Kasumi-1 (cell line): Measurements from ENCODE around the gene RRP7A.
"Not testable (repeated sequence)": the region's sequence is repeated elsewhere in the genome, so short reads cannot be mapped to it uniquely, and the experiment has no call there.

Experiments used
- DNase-seq, 2 experiments: peaks; one replicate each; lab custom pipeline; 2025; lab: John Stamatoyannopoulos, UW

The RRP7A gene

GRCh38 chr22:42519525-42520401 is at the start of gene RRP7A:
Gene RRP7A, minus strand, starts transcription at chr22:42519796. Its CDS starts 10 bp downstream, at chr22:42519786.
- peak; percentile 20 to 44 for DNase-seq

- not testable (repeated sequence) for DNase-seq
These were observed 48.4 kb upstream of the RRP7A start for GRCh38 chr22:42567950-42568349.

- DNase-seq: no peak
These were observed 46.4 kb upstream of the RRP7A start for GRCh38 chr22:42565956-42566355.

GRCh38 chr22:42564699-42565098 is 45.1 kb upstream of the RRP7A start:
- no peak for DNase-seq

GRCh38 chr22:42563943-42564342 is 44.3 kb upstream of the RRP7A start:
- DNase-seq: not testable (repeated sequence)

GRCh38 chr22:42562684-42563083 is 43.1 kb upstream of the RRP7A start:
- no peak for DNase-seq

GRCh38 chr22:42562279-42562678 is 42.7 kb upstream of the RRP7A start:
- DNase-seq: peak; percentile 79 to 84

GRCh38 chr22:42561856-42562255 is 42.3 kb upstream of the RRP7A start:
- DNase-seq: no peak

GRCh38 chr22:42560781-42561180 is 41.2 kb upstream of the RRP7A start:
- DNase-seq: peak; percentile 37 to 49

GRCh38 chr22:42560381-42560780 is 40.8 kb upstream of the RRP7A start:
- no peak for DNase-seq

GRCh38 chr22:42553475-42554361 is 34.1 kb upstream of the RRP7A start, which contains the start of gene SERHL2:
Gene SERHL2, plus strand, starts transcription at chr22:42553956. Its CDS starts 65 bp downstream, at chr22:42554021.
- DNase-seq: peak; percentile 51 to 54

GRCh38 chr22:42552294-42552647 is 32.7 kb upstream of the RRP7A start:
- DNase-seq: not testable (repeated sequence)

GRCh38 chr22:42549331-42550060 is 29.9 kb upstream of the RRP7A start:
- no peak for DNase-seq

- DNase-seq: no peak
These were observed 29.2 kb upstream of the RRP7A start for GRCh38 chr22:42548597-42549330.

- DNase-seq: not testable (repeated sequence)
These were observed 28.5 kb upstream of the RRP7A start for GRCh38 chr22:42548126-42548525.

GRCh38 chr22:42547562-42547961 is 28.0 kb upstream of the RRP7A start:
- DNase-seq: no peak

- no peak for DNase-seq
These were observed 25.1 kb upstream of the RRP7A start for GRCh38 chr22:42544686-42545085.

- DNase-seq: not testable (repeated sequence)
These were observed 19.7 kb upstream of the RRP7A start for GRCh38 chr22:42539236-42539771.

GRCh38 chr22:42537199-42537831 is 17.7 kb upstream of the RRP7A start:
- not testable (repeated sequence) for DNase-seq

- DNase-seq: not testable (repeated sequence)
These were observed 17.0 kb upstream of the RRP7A start for GRCh38 chr22:42536634-42537033.
